VCaP (cell line): ENCODE measurements around the gene ELL2.

ENCODE experiments used
- H3K27ac ChIP-seq: fragments of 450-650 bp; 2 replicates; pipeline ENCODE4 v1.5.1; 2017
- TF ChIP-seq, protein P1 (sequence below): fragments of 450-650 bp; conservative IDR thresholded peaks from 2 replicates; pipeline ENCODE4 v1.5.1; 2017; ENCODE audit warnings: mild to moderate bottlenecking, moderate library complexity

Gene ELL2

GRCh38 chr5:95922798-95923197, 38.9 kb downstream of the ELL2 start:
- no peak overlapping the region for H3K27ac ChIP-seq
- TF ChIP-seq, protein P1, sequence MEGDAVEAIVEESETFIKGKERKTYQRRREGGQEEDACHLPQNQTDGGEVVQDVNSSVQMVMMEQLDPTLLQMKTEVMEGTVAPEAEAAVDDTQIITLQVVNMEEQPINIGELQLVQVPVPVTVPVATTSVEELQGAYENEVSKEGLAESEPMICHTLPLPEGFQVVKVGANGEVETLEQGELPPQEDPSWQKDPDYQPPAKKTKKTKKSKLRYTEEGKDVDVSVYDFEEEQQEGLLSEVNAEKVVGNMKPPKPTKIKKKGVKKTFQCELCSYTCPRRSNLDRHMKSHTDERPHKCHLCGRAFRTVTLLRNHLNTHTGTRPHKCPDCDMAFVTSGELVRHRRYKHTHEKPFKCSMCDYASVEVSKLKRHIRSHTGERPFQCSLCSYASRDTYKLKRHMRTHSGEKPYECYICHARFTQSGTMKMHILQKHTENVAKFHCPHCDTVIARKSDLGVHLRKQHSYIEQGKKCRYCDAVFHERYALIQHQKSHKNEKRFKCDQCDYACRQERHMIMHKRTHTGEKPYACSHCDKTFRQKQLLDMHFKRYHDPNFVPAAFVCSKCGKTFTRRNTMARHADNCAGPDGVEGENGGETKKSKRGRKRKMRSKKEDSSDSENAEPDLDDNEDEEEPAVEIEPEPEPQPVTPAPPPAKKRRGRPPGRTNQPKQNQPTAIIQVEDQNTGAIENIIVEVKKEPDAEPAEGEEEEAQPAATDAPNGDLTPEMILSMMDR, result no peak

GRCh38 chr5:95921501-95921900, 40.1 kb downstream of the ELL2 start:
- H3K27ac ChIP-seq, result no peak overlapping the region
- TF ChIP-seq, protein P1, result no peak

DNA sequence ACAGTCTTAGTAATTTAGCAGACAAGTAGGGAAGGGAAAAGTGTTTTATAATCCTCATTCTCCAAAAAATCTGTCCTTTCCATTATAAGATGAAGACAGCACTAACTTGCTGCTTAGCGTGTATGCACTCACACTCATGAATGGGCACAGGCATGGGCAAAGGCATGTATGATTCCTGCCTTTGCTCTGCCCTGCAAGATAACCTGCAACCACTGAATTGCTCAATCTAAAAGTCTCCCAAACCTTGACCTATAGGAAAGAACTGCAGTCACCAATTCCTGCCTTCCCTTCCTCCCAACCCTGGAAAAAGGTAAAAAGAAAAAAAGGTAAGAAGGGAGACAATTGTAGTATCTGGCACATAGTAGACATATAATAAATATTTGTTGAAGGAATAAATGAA, 40.8 kb downstream of the ELL2 start:
- TF ChIP-seq, protein P1, result no peak
- H3K27ac ChIP-seq, result no peak overlapping the region

DNA sequence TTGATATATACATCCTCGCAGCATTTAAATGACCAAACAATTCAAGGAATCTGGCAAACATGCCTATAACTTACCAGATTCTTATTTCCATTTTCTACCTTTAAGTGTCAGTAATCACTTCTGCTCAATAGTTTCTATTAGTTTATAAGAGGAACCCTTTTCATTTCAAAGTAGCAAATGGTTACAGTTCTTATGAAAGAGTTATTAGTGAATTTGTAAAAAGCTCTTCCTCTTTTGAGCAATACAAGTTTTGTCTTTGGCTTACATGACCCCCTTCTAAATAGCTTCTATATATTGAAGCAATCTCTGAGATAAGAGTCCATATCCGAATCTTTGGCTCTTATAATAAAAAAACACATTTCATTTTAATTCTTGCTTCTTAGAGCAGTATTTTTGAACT, 42.0 kb downstream of the ELL2 start:
- TF ChIP-seq, protein P1, result no peak
- no peak overlapping the region for H3K27ac ChIP-seq

DNA sequence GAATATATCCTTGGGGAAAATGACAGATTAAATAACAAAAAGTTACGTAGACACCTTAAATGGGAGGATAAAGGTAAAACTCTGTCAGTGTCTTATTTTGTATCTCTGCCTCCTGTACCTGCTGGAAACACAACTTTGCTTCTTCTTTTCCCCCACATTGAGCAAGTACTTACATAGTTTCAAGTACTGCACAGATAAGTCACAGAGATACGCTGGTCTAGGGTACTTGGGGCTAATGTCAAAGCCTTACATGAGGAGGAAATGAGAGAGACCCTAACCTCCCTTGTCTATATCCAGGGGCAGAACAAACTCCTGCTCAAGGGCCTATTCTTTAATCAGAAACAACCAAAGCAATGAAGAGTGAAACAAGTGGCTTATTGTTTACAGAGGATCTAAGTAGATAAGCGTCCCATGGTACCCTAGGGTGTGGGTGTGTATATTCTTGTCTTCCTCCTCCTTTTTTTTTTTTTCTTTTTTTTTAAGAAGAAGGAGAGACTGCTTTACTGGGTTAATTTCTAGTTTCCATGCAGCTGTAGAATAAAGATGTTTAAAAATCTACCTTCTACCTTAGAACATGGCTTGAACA, 43.1 kb downstream of the ELL2 start:
- TF ChIP-seq, protein P1, result no peak
- 0 out of 2 replicates have a peak overlapping the region, but pooled peaks have one; percentile 0 for H3K27ac ChIP-seq

- TF ChIP-seq, protein P1, result no peak
- peak overlapping the region; percentile 6; the same call in 1 of the 2 replicates for H3K27ac ChIP-seq
Measured at GRCh38 chr5:95917207-95917606, 44.4 kb downstream of the ELL2 start.

DNA sequence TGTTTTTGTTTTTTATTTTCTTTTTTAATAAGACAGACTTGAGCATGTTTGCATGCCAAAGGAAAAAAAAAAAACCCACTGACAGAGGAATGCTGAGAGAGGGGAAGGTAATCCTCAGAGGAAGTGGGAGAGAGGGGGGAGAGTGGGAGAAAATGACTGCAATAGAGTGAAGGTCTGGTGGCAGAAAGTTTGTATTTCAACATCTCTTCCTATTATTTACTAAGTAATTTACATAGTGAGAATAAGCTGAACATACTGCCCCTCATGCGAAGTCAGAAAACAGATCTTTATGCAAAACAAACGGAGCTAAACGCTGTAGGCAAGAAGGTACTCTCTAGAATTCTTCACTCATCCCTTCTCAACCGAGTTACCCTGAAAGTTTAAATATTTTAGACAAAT, 45.0 kb downstream of the ELL2 start:
- H3K27ac ChIP-seq, result no peak overlapping the region
- TF ChIP-seq, protein P1, result no peak
